ENCODE data around the gene AEBP1. TPM values are rescaled to one million over a fixed set of nuclear protein-coding genes. Genes with fewer than 3 reads are reported as not detected.

The AEBP1 gene
- total RNA-seq, 1 experiment from 2014 or later = not detected

DNA sequence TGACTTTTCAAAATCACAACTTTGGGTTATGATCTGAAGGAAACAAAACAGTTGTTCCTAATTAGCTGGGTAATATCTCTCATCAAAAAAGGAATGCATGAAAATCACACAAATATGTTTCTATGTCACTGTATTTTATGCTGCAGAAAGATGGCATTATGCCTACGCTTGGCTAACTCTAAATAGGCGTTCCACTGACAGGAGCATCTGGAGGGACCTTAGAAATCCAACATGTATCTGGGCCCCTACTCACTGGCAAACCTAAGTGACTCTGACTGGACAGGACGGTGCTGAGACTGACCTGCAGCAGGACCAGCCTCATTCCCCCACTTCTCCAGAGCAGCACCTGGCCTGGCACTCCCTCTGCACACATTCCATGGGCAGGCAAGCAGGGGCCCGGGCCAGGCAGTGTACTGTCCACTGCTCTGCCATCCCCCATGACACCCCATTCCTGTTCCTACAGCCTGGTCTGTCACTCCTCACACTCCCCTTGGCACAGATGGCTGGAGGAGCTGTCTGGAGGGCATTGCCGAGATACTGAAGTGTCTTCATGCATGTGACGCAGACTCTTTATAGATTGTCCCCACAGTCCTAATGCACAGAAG lies 39.6 kb downstream of the AEBP1 start:
- no peak for DNase-seq (ENCODE audit: low read depth, low spot score)
- in situ Hi-C loops (cut with HindIII; ENCODE audit: low pct_unique_long_range_greater_than_20kb, low sequenced_read_pairs) = no loop called here

GRCh38 chr7:44144426-44144967 lies 40.4 kb downstream of the AEBP1 start:
- in situ Hi-C loops (cut with HindIII; ENCODE audit: low pct_unique_long_range_greater_than_20kb, low sequenced_read_pairs) = no loop called here
- no peak for DNase-seq (ENCODE audit: low read depth, low spot score)

- in situ Hi-C loops (cut with HindIII; ENCODE audit: low pct_unique_long_range_greater_than_20kb, low sequenced_read_pairs) = no loop called here
- no peak for DNase-seq (ENCODE audit: low read depth, low spot score)
Observed at GRCh38 chr7:44144968-44145478, 40.9 kb downstream of the AEBP1 start.

GRCh38 chr7:44145479-44145968 lies 41.4 kb downstream of the AEBP1 start:
- in situ Hi-C loops (cut with HindIII; ENCODE audit: low pct_unique_long_range_greater_than_20kb, low sequenced_read_pairs) = no loop called here
- no peak for DNase-seq (ENCODE audit: low read depth, low spot score)

DNA sequence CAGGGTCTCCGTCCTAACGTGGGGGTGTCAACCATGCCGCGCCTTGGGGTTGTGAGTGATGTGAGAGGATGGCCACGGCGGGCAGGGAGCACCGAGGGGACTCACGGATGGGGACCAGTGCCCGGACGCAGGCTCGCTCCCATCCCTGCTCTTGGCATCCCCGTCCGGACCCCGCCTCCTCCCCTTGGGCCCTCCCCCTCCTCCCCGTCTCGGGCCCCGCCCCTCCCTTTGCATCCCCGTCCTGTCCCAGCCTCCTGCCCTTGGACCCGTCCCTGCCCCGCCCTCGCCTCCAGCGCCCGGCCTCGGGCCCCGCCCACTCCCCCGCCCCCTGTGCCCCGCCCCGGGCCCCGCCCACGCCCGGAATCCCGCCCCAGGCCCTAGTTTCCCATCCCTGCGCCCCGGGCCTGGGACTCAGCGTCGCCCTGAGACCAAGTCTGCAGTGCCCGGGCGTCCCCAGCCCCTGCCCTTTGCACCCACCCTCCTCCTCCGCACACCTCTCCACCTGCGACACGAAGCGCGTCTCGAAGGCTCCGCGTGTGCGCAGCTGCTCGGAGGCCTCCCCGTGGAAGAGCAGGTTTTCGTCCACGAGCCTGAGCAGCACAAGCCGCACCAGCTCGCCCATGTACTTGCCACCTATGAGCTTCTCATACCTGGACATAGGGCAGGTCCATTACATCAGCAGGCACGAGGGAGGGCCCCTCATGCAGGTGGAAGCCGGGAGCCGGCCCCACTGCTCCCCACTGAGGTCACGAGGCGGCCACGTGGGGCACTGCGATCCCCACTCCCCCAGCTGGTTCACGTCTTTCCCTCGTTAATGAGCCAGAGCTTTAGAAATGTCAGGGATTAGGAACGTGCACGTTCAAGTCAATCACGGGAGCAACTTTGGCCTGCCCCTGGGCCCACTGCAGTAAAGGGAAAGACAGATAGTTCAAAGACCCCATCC lies 42.1 kb downstream of the AEBP1 start:
- in situ Hi-C loops (cut with HindIII; ENCODE audit: low pct_unique_long_range_greater_than_20kb, low sequenced_read_pairs) = no loop called here
- DNase-seq (ENCODE audit: low read depth, low spot score) = peak; percentile 36

DNA sequence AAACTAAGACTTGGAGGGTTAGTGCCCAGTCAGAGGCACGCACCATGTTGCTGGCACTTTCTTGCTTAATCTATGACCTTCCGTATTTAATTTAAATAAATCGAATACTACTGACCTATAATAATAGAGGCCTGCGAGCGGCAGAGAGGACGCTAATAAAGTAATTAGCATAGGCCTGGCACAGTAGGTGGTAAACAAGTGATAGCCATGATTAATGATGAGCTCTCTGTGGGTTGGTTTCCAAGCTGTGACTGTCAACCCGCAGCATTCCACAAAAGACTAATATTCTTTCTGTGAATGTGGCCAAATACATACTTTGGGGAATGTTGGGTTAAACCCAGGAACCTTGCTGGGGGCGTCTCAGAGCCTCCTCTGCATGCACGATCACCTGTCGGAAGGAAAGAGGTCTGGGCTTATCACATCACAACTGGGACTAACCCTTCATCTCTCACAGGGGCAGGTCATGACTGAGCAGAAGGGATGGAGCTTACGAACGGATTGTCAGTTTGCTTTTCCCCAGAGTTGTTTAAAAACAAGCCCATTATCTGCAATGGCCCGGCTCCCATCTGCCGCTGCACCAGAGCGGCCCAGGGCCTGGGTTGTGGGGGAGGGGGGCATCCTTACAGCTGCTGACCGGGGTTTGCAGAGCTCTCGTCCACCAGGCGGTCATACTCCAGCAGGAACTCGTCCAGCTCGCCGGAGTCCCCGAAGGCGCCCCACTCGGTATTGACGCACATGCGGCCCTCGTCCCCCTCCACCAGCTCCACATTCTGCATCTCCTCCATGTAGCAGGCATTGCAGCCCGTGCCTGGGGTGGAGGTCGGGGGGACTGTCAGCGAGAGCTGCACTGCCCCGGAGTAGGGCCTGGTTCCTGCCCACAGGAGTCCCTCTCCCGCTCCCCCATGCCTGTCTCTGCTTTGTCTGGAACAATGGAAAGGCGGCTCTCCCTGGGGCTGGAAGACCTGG lies 43.2 kb downstream of the AEBP1 start:
- no peak for DNase-seq (ENCODE audit: low read depth, low spot score)
- in situ Hi-C loops (cut with HindIII; ENCODE audit: low pct_unique_long_range_greater_than_20kb, low sequenced_read_pairs) = no loop called here

DNA sequence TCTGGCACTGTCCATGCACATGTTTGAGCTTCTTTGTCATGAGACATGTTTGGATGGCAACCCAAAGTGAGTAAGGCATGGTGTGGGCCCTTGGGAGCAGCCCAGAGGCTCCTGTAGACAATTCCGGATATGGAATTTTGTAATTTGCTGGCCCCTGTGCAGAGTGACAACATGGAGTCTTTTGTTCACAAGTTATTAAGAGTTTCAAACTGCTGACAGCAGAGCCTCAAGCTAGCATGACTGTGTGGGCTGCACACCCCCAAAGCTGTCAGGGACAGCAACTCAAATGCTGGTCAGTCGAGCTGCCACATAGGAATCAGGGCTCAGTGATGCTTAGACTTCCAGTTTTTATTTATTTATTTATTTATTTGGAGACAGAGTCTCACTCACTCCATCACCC lies 44.0 kb downstream of the AEBP1 start:
- no peak for DNase-seq (ENCODE audit: low read depth, low spot score)
- in situ Hi-C loops (cut with HindIII; ENCODE audit: low pct_unique_long_range_greater_than_20kb, low sequenced_read_pairs) = no loop called here

DNA sequence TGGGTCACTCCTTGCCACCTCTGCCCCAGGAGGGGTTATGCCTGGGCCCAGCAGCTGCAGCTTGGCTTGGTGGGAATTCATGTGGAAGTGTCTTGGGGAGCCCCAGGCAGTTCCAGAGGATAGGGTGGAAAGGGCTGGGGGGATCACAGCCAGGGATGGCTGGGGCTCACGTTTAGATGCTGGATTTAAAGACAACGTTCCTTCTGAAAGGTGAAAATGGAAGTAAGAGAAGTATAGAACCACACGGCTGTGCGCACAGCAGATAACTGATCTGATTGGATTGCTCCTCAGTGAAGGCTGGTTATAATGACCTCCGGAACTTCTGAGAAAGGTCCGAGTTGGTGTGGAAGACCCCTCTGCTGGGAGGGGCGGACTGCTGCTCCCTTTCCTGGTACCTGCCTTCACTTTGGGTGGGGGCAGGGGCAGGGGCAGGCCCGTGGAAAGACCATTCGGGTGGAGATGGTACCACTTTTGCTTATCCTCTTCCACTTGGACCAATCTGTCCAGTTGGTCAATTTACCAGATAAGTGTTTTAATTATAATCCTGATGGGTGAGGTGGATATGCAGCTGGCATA lies 44.9 kb downstream of the AEBP1 start:
- in situ Hi-C loops (cut with HindIII; ENCODE audit: low pct_unique_long_range_greater_than_20kb, low sequenced_read_pairs) = no loop called here
- no peak for DNase-seq (ENCODE audit: low read depth, low spot score)

DNA sequence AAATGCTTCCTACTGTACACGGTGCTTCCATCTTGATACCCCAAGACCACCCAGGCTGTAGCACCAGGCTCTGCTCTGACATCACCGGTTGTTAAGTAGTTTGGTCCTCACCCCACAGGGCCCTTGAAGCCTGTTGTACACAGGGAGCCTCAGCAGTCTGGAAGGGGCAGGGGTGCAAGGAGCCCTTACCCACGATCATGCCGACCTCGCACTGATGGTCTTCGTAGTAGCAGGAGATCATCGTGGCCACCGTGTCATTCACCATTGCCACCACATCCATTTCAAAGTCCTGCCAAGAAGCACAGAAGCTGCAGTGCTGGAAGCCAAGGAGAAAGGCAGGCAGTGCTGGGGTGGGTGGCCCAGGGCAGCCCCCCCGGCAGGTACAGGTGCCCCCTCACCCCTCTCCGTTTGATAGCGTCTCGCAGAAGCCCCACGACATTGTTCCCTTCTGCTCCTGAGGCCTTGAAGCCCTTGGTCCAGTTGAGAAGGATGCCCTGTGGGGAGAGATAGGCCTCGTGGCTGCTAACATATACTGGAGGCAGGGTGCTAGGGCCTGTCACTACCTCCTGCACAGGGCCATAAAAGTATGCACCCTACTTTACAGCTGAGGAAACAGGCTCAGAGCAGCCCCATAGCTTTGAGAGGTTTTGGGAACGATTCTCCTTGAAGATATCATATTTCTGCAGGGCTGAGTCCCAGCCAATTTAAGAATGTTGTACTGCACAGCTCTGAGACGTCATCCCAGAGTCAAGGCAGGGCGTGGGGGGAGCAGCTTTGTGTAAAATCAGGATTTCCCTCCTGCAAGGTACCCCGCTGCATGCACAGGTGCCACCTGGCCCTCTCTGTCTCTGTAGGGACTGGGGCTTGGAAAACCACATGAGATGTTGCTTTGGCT lies 45.7 kb downstream of the AEBP1 start:
- DNase-seq (ENCODE audit: low read depth, low spot score) = no peak
- in situ Hi-C loops (cut with HindIII; ENCODE audit: low pct_unique_long_range_greater_than_20kb, low sequenced_read_pairs) = no loop called here

DNA sequence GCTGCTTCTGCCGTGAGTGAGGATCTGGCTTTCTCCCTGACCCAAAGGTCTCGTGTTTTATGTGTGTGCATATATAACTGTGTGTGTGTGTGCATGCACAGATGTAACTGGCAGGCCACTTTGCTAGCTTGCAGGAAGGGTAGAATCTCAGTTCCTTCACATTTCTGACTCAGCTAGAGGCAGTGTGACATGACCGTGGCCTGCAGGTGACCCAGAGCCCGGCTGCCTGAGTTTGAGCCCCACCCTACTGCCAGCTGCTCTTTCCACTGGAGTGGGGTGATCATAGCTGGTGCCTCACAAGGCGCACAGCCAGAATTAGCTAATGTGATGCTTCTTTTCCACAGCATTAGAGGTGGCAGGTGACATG lies 46.3 kb downstream of the AEBP1 start:
- DNase-seq (ENCODE audit: low read depth, low spot score) = no peak
- in situ Hi-C loops (cut with HindIII; ENCODE audit: low pct_unique_long_range_greater_than_20kb, low sequenced_read_pairs) = no loop called here

DNA sequence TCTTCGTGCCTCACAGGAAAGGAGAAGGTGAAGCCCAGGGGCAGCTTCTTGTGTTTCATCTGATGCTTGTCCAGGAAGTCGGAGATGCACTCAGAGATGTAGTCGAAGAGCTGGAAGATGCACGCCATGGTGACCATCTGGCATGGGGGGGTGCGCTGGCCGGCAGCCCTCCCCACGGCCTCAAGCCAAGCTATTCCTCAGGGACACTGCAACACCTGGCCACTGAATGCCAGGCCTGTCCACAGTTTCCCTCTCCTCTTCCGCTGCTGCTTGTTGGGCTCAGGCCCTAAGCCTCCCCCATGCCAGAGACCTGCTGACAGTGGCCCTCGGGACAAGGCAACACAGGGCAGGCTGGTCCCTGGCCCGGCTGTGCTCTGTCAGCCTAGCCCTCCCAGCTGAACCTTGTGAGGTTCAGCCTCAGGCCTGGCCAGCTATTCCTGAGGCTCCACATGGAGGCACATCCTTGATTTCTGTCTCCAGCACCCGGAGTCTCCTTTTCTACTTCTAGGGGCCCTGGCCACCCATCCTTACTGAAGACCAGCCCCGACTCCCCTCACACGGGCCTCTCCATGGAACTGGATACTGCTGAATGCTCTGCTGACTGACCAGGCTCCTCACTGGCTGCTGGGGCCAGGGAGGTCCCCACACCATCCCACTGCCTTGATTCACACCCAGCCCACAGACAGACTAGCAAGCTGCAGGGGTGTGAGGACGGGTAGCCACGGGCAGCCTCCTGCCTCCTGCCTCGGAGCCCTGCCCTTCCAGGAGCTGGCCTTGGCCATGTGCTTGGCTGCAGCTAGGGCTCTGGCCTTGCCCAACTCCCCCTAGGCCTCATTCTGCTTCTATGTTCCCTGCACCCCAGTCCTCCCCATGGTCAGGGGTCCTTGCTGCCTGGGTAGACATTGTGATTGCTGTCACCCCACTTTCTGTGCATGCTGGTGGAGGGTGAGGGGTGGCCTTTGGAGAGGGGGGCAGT lies 47.1 kb downstream of the AEBP1 start:
- DNase-seq (ENCODE audit: low read depth, low spot score) = no peak
- in situ Hi-C loops (cut with HindIII; ENCODE audit: low pct_unique_long_range_greater_than_20kb, low sequenced_read_pairs) = no loop called here

- in situ Hi-C loops (cut with HindIII; ENCODE audit: low pct_unique_long_range_greater_than_20kb, low sequenced_read_pairs) = no loop called here
- no peak for DNase-seq (ENCODE audit: low read depth, low spot score)
Observed at GRCh38 chr7:44151956-44152355, 47.8 kb downstream of the AEBP1 start.

DNA sequence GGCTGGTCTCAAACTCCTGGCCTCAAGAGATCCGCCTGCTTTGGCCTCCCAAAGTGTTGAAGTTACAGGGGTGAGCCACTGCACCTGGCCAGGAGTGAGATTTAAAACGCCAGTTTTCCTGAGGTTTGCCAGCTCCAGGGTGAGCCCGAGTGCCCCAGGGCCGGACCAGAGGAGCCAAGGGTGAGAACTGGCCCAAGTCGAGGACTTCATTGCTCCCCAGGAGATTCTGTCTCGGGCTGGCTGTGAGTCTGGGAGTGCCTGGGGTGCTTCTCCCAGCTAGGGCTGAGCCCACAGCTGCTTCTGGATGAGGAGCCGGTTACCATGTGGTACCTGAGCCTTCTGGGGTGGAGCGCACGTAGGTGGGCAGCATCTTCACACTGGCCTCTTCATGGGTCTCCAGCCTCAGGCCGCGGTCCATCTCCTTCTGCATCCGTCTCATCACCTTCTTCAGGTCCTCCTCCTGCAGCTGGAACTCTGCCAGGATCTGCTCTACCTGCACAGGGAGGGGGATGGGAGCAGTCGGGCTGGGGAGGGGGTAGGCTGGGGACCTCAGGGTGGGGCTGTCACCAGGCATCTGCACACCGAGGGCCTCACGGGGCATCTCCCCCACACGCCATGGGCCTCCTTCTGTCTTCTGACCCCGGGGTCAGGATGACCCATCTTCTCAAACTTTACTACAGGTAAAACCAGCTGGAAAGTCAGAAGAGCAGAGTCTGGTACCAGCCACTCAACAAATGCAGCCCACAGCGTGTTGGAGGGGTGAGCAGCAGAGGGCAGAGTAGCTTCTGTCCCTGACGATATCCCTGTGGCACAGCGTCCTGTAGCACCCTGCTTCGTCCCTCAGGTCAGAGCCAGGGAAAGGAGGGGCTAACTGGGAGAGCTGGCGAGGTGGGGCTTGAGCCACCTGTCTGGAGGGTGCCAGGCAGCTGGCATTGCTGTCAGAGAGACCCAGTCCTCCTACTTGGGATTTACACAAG lies 49.1 kb downstream of the AEBP1 start:
- in situ Hi-C loops (cut with HindIII; ENCODE audit: low pct_unique_long_range_greater_than_20kb, low sequenced_read_pairs) = no loop called here
- no peak for DNase-seq (ENCODE audit: low read depth, low spot score)

- no peak for DNase-seq (ENCODE audit: low read depth, low spot score)
- in situ Hi-C loops (cut with HindIII; ENCODE audit: low pct_unique_long_range_greater_than_20kb, low sequenced_read_pairs) = no loop called here
Observed at GRCh38 chr7:44153948-44154335, 49.8 kb downstream of the AEBP1 start.
